Hepatocyte (in vitro differentiated cells): ENCODE measurements around the gene SGCD.

ENCODE experiments used
- EZH2 ChIP-seq: fragments of 200-600 bp; sonication (generic); IDR thresholded peaks from 2 replicates; pipeline ENCODE4 v1.6.1; 2016; ENCODE audit warnings: antibody characterized with exemption, mild to moderate bottlenecking, borderline replicate concordance
- EZH2phosphoT487 ChIP-seq: fragments of 200-600 bp; sonication (generic); IDR thresholded peaks from one replicate; pipeline ENCODE4 v1.6.1; 2018; ENCODE audit warnings: antibody characterized with exemption, mild to moderate bottlenecking, low read depth, moderate library complexity; ENCODE audit not compliant: unreplicated experiment, severe bottlenecking
- TF ChIP-seq, protein P1 (sequence below): fragments of 200-600 bp; sonication (generic); IDR thresholded peaks from 2 replicates; pipeline ENCODE4 v1.5.1; 2016; ENCODE audit warnings: antibody characterized with exemption, mild to moderate bottlenecking; ENCODE audit not compliant: poor library complexity

DNA sequence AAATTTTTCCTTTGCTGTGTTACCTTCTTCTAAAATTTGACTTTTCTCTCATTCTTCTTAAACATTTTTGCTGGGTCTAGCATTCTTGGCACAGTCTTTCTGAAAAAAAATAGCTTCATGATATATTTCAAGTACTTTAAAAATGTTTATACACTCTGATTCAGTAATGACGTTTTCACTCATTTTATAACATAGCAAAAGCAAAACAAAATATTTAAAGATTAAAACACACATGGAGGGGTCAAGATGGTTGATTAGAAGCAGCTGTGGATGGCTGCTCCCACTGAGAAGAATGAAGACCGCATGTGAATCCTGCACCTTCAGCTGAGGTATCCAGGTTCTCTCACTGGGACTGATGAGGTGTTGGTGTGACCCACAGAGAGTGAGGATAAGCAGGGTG, 188.2 kb downstream of the SGCD start:
- no peak for TF ChIP-seq EZH2
- TF ChIP-seq, protein P1, sequence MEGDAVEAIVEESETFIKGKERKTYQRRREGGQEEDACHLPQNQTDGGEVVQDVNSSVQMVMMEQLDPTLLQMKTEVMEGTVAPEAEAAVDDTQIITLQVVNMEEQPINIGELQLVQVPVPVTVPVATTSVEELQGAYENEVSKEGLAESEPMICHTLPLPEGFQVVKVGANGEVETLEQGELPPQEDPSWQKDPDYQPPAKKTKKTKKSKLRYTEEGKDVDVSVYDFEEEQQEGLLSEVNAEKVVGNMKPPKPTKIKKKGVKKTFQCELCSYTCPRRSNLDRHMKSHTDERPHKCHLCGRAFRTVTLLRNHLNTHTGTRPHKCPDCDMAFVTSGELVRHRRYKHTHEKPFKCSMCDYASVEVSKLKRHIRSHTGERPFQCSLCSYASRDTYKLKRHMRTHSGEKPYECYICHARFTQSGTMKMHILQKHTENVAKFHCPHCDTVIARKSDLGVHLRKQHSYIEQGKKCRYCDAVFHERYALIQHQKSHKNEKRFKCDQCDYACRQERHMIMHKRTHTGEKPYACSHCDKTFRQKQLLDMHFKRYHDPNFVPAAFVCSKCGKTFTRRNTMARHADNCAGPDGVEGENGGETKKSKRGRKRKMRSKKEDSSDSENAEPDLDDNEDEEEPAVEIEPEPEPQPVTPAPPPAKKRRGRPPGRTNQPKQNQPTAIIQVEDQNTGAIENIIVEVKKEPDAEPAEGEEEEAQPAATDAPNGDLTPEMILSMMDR, result no peak
- no peak for TF ChIP-seq EZH2phosphoT487
